GM20431 (cell line): ENCODE measurements around the gene ALG9.
"Not testable (repeated sequence)": the region's sequence is repeated elsewhere in the genome, so short reads cannot be mapped to it uniquely, and the experiment has no call there.

ENCODE experiments used
- in situ Hi-C: fragments of 300-500 bp; cut with MseI, MboI; formaldehyde crosslinking; loops from one replicate; pipeline ENCODE4 v1.15.0; 2020; ENCODE audit warnings: low sequenced_read_pairs; ENCODE audit not compliant: unreplicated experiment

ALG9 gene

DNA sequence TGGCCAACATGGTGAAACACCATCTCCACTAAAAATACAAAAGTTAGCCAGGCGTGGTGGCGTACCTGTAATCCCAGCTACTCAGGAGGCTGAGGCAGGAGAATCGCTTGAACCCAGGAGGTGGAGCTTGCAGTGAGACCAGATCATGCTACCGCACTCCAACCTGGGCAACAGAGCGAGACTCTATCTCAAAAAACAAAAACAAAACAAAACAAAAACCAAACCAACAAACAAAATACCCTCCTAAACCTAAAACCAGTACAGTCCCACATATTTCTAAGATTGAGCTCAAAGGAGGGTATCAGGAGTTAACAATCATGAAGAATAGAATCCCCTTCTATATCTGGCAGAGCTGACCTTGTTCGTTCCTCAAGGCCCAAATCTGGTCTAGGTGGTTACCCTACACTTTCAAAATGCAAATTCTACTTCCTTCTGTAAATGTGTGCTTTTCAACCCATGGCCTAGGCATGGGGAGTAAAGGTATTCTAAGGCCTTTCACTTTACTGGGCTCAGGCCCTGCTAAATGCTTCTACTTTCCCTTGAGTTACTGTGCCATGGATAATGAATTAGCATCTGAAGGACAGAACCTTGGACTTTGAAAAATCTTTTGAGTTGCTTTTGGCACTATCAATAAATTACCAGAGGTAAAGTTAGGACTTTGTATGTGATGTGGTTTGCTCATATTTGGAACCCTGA lies 94.8 kb downstream of the ALG9 start:
- in situ Hi-C loops, result no loop called here

- in situ Hi-C loops, result no loop called here
Measured at GRCh38 chr11:111774955-111775710, 96.2 kb downstream of the ALG9 start.

- in situ Hi-C loops, result no loop called here
Measured at GRCh38 chr11:111772535-111772934, 98.8 kb downstream of the ALG9 start.

- in situ Hi-C loops, result not testable (repeated sequence)
Measured at GRCh38 chr11:111771205-111771604, 100.2 kb downstream of the ALG9 start.

- in situ Hi-C loops, result no loop called here
Measured at GRCh38 chr11:111770581-111771134, 100.7 kb downstream of the ALG9 start.

DNA sequence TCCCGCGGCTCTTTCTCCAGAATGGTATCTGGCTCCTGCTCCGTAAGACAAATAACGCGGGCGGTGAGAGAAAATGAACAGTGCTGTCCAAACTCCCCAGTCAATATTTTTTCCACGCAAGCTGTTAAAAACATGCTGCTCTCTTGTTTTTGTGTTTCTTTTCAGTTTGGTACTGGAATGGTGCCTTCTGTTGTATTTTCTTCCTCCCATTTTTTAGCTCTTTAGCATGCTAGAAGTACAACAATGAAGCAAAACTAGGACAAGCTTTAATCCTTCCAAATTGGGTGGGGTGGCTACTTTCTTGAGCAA lies 104.6 kb downstream of the ALG9 start:
- in situ Hi-C loops, result no loop called here

DNA sequence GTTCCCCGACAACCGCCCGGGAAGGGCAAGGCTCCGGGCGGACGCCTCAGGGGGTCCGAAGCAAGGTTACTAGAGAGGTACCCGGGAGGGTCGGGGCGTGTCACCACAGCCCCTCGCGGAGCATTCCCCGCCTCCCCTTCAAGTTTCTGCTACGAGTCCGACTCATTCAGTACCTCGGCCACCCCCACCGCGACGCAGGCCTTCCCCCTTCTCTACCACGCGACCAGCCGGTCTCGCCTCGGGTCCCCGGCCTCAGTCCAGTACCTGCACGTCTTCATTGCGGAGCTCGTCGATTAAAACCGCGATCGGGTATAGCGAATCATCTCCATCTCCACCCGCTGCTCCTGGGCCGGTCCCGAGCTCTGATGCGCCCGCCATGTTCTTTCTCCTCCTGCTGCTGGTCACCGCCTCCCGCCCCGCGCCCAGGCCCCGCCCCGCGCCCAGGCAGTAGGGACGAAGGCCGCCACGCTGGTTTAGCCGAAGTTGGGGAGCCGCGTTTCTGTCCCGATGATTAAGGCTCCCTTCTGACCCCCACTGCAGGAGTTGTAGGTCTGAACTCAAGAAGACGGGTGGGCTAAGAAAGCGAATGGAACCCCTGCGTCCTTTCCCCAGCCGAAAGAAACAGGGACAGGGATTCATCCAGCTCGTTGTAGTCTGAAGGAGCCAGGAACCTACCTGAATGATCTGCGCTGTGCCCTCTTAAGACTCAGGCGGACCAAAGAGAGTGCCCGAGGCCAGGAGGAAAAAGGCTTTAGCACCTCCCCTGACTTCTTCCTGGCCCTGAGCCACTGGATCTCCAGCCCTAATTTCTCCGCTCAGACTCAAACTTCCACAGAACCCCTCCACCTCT lies 105.2 kb downstream of the ALG9 start, which contains the start of gene PPP2R1B:
PPP2R1B (minus strand) TSS at position 406 of the 850 bp plus-strand sequence; CDS start at position 378, 28 bp downstream.
- in situ Hi-C loops, result no loop called here

DNA sequence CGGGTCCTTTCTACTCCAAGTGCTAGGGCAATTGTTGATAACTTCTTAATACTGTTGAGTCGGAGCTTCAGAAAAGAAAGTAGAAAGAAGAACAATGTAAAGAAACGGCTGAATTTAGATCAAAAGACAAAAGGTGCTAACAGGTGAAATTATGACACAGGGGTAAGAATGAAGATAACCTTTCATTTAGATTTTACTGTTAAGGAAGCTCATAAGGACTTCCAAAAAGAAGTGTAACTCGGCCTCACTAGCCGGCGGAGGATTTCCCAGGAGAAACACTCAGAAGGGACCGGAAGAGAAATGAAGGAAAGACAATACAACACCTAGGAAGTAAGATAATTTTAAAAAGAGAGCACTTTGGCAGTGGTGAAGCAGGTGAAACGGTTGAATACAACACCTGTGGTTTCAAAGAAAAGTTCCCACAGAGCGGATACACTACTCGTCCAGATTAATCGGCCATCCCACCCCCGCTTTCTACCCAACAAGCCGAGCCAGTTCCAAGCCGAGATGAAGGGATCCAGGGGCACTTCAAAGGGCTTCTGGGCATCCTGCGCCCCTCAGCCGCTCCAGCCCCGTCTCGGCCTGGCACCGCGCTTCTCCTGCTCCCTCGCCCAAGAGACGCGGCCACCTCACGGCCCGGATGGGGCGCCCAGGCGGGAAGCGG lies 105.9 kb downstream of the ALG9 start:
- in situ Hi-C loops, result no loop called here

DNA sequence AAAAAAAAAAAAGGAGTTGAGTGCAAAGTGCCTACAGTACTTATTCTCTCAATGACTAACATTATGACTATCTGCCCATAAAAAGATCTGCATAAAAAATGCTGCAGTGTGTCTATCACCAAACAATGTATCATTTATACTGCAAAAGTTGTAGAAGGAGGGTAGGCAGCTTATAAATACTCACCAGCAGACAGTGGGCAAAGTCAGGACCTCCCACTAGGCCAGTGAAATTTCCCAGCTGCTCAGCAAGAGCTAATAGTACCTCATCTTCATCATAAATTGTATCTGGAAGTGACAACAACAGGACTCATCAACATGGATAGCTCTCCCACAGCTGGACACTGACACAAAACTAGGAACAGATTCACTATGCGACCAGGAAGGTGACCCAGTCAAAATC lies 106.8 kb downstream of the ALG9 start:
- in situ Hi-C loops, result no loop called here

DNA sequence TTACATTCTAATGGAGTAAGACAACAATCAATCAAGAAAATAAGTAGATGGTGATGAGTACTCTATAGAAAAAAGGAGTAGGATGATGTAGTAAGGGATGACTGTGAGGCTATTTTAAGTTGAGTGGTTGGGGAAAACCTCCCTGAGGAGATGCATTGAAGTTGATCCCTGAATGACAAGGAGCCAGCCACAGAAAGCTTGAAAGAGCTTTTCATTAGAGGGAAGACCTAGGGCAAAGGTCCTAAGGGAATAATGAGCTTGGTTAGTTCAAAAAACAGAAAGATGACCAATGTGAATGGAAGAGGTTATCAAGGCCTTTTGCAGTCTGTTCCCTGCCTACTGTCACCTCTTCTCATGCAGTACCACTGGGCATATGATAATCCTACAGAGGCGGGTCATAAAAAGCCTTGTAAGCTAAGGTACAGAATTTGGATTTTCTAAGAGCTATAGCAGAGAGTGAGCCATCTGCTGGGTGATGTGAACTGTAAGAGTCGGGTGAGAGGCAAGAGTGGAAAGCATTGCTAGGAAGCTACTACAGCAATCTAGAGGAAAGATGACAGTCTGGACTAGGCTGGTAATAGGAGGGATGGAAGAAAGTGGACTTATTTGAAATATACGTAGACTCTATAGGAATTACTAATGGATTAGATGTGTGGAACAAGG lies 108.3 kb downstream of the ALG9 start:
- in situ Hi-C loops, result no loop called here

DNA sequence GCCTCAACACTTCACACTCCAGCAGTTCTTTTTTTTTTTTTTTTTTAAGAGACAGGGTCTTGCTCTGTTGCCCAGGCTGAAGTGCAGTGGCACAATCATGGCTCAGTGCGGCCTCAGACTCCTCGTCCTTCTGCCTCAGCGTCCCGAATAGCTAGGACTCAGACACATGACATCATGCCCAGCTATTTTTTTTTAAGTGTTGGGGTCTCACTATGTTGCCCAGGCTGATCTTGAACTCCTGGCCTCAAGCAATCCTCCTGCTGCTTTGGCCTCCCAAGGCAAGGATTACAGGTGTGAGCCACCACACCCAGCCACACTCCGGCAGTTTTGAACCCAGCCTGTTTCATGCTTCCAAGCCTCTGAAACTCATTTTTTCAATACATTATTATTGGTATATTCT lies 108.9 kb downstream of the ALG9 start:
- in situ Hi-C loops, result no loop called here

- in situ Hi-C loops, result no loop called here
Measured at GRCh38 chr11:111761036-111761435, 110.3 kb downstream of the ALG9 start.

DNA sequence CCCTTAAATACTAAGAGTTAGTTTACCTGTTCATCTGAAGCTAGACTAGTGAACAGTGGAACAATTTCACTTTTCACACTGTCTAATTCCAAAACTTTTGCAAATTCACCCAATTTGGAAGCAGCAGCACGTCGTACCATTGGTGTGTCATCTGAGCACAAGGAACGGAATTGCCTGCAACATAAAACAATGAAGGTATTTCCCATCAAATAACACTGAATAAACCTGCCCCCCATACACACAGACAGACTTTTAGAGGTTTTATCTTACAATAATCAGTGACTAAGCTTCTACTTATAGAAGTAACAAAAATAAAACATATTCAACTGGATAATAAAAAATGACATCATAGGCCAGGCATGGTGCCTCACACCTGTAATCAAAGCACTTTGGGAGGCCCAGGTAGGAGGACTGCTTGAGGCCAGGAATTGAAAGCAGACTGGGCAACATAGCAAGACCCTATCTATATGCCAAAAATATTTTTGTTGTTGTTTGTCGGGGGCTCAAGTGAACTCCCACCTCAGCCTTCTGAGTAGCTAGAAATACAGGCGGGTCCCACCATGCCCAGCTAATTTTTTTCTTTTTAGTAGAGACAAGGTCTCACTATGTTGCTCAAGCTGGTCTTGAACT lies 111.5 kb downstream of the ALG9 start:
- in situ Hi-C loops, result no loop called here

- in situ Hi-C loops, result no loop called here
Measured at GRCh38 chr11:111759376-111759775, 112.0 kb downstream of the ALG9 start.

DNA sequence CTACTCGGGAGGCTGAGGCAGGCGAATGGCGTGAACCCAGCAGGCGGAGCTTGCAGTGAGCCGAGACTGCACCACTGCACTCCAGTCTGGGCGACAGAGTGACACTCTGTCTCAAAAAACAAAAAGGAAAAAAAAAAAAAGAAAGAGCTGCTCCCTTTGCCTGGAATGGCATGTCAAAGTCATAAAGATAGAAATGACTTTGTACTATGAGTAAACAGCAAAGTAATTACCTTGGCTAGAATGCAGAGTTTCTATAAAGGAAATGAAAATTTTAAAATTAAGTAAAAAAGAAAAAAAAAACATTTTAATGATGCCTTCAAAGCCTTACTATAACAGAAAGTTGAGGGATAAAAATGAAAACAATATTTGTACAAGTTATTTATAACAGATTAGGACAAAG lies 115.3 kb downstream of the ALG9 start:
- in situ Hi-C loops, result no loop called here

DNA sequence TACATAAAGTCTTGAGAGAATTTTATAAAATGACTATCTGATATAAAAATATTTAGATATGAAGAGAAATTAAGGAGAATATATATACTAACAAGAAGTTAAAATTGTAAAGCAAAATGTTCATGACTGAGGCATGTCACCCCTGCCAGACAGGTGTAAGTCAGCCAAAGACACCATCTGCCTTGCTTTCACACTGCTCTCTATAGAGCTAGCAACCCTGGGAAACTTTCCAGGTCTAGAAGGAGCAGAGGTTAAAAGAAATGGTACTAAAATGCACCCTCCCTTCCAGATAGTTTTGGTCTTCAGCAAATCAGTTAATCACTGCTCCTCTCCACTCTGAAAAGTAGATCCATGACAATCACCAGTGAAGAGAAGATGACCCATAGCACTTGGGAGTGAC lies 121.7 kb downstream of the ALG9 start:
- in situ Hi-C loops, result no loop called here

- in situ Hi-C loops, result no loop called here
Measured at GRCh38 chr11:111748035-111748804, 123.2 kb downstream of the ALG9 start.

- in situ Hi-C loops, result no loop called here
Measured at GRCh38 chr11:111745719-111746504, 125.5 kb downstream of the ALG9 start.
